Activated CD4-positive, alpha-beta memory T cell treated with anti-CD3 and anti-CD28 coated beads for 36 hours (primary cell): Measurements from ENCODE around the gene PSMG2. TPM values are rescaled to one million over a fixed set of nuclear protein-coding genes. Genes with fewer than 3 reads are reported as not detected.
"Not testable (repeated sequence)": the region's sequence is repeated elsewhere in the genome, so short reads cannot be mapped to it uniquely, and the experiment has no call there.

Experiments used
- CTCF ChIA-PET: fragments of 350-600 bp; sonication (Branson Sonifier 250); formaldehyde crosslinking; loops from one replicate; lab custom pipeline; 2021; ENCODE audit warnings: antibody characterized with exemption, inconsistent platforms; lab: Charles Lee
- POLR2A ChIA-PET: fragments of 350-600 bp; sonication (Branson Sonifier 250); formaldehyde crosslinking; loops from one replicate; lab custom pipeline; 2021; ENCODE audit warnings: antibody characterized with exemption; lab: Charles Lee
- DNase-seq: peaks from one replicate; pipeline ENCODE4 v3.0.0-alpha.2; 2020
- H3K27ac Mint-ChIP-seq: one replicate; pipeline ENCODE4 v1.8.0; 2021; ENCODE audit warnings: mixed read lengths
- H3K27me3 Mint-ChIP-seq: one replicate; pipeline ENCODE4 v1.8.0; 2021; ENCODE audit warnings: mixed read lengths
- H3K36me3 Mint-ChIP-seq: one replicate; pipeline ENCODE4 v1.8.0; 2021; ENCODE audit warnings: mixed read lengths
- H3K4me1 Mint-ChIP-seq: one replicate; pipeline ENCODE4 v1.8.0; 2021; ENCODE audit warnings: low read depth, mixed read lengths
- H3K4me3 Mint-ChIP-seq: one replicate; pipeline ENCODE4 v1.8.0; 2021; ENCODE audit warnings: mild to moderate bottlenecking, mixed read lengths
- H3K9me3 Mint-ChIP-seq: one replicate; pipeline ENCODE4 v1.8.0; 2021; ENCODE audit warnings: mixed read lengths
- intact Hi-C: fragments of 100-400 bp; cut with micrococcal nuclease; formaldehyde crosslinking; loops from one replicate; pipeline ENCODE4 v1.15.1; 2023
- total RNA-seq, 2 experiments: library from RNA; stranded (reverse); gene quantifications; one replicate each; pipeline ENCODE4 v1.2.3, GENCODE V29; 2021

The PSMG2 gene
- total RNA-seq, 2 experiments from 2014 or later: 112 to 119 TPM

- POLR2A ChIA-PET: no interaction called here
- Mint-ChIP-seq H3K27me3 (no peaks in the 10 kb centered on the region), H3K4me1 (peaks cover 11% of the 10 kb centered on the region), H3K27ac (no peak overlapping the region), H3K9me3 (no peaks in the 10 kb centered on the region), H3K36me3 (no peaks in the 10 kb centered on the region), H3K4me3 (no peak overlapping the region)
- intact Hi-C loops: no loop called here
- CTCF ChIA-PET: interaction anchor here (0.9 to 1.2 kb wide), 2 partner anchors 11 to 184 kb away, joined by 5 to 6 read pairs; no protein-coding TSS in a partner anchor
- DNase-seq: peak; percentile 44
Measured at GRCh38 chr18:12750076-12750714, 47.4 kb downstream of the PSMG2 start.

- H3K36me3 Mint-ChIP-seq: no peaks in the 10 kb centered on the region
- ChIA-PET POLR2A (no interaction called here), CTCF (no interaction called here)
- no peak for DNase-seq
- peaks cover 11% of the 10 kb centered on the region for H3K4me1 Mint-ChIP-seq
- H3K4me3 Mint-ChIP-seq: no peak overlapping the region
- H3K27me3 Mint-ChIP-seq: no peaks in the 10 kb centered on the region
- no peaks in the 10 kb centered on the region for H3K9me3 Mint-ChIP-seq
- H3K27ac Mint-ChIP-seq: no peak overlapping the region
- intact Hi-C loops: no loop called here
Measured at GRCh38 chr18:12750715-12751502, 48.1 kb downstream of the PSMG2 start.

- no peak for DNase-seq
- Mint-ChIP-seq H3K36me3 (no peaks in the 10 kb centered on the region), H3K27ac (no peak overlapping the region), H3K27me3 (no peaks in the 10 kb centered on the region), H3K4me3 (no peak overlapping the region), H3K9me3 (no peaks in the 10 kb centered on the region), H3K4me1 (peaks cover 11% of the 10 kb centered on the region)
- ChIA-PET CTCF (no interaction called here), POLR2A (no interaction called here)
- intact Hi-C loops: no loop called here
Measured at GRCh38 chr18:12751503-12751884, 48.7 kb downstream of the PSMG2 start.

- H3K4me1 Mint-ChIP-seq: peaks cover 11% of the 10 kb centered on the region
- ChIA-PET POLR2A (no interaction called here), CTCF (no interaction called here)
- intact Hi-C loops: no loop called here
- no peaks in the 10 kb centered on the region for H3K27me3 Mint-ChIP-seq
- H3K36me3 Mint-ChIP-seq: no peaks in the 10 kb centered on the region
- no peaks in the 10 kb centered on the region for H3K9me3 Mint-ChIP-seq
- H3K27ac Mint-ChIP-seq: no peak overlapping the region
- no peak overlapping the region for H3K4me3 Mint-ChIP-seq
- no peak for DNase-seq
Measured at GRCh38 chr18:12751891-12752290, 49.0 kb downstream of the PSMG2 start.

- ChIA-PET POLR2A (no interaction called here), CTCF (interaction anchor here (2.3 kb wide), 1 partner anchor 180 kb away, joined by 6 read pairs; no protein-coding TSS in a partner anchor)
- Mint-ChIP-seq H3K9me3 (no peaks in the 10 kb centered on the region), H3K27ac (no peak overlapping the region), H3K27me3 (no peaks in the 10 kb centered on the region), H3K4me3 (no peak overlapping the region), H3K4me1 (peaks cover 11% of the 10 kb centered on the region), H3K36me3 (no peaks in the 10 kb centered on the region)
- DNase-seq: no peak
- intact Hi-C loops: no loop called here
Measured at GRCh38 chr18:12754511-12754910, 51.7 kb downstream of the PSMG2 start.

- H3K4me1 Mint-ChIP-seq, intact Hi-C loops, CTCF ChIA-PET, H3K4me3 Mint-ChIP-seq, H3K27me3 Mint-ChIP-seq, H3K36me3 Mint-ChIP-seq, DNase-seq, H3K27ac Mint-ChIP-seq, H3K9me3 Mint-ChIP-seq, POLR2A ChIA-PET: not testable (repeated sequence)
Measured at GRCh38 chr18:12755606-12756005, 52.8 kb downstream of the PSMG2 start.

GRCh38 chr18:12756619-12757239, 53.9 kb downstream of the PSMG2 start:
- intact Hi-C loops, H3K4me1 Mint-ChIP-seq, POLR2A ChIA-PET, H3K4me3 Mint-ChIP-seq, CTCF ChIA-PET, H3K27me3 Mint-ChIP-seq, DNase-seq, H3K36me3 Mint-ChIP-seq, H3K27ac Mint-ChIP-seq, H3K9me3 Mint-ChIP-seq: not testable (repeated sequence)

GRCh38 chr18:12758566-12758965, 55.7 kb downstream of the PSMG2 start:
- H3K4me3 Mint-ChIP-seq, H3K4me1 Mint-ChIP-seq, H3K27ac Mint-ChIP-seq, intact Hi-C loops, CTCF ChIA-PET, H3K9me3 Mint-ChIP-seq, H3K36me3 Mint-ChIP-seq, POLR2A ChIA-PET, DNase-seq, H3K27me3 Mint-ChIP-seq: not testable (repeated sequence)

GRCh38 chr18:12765126-12765525, 62.3 kb downstream of the PSMG2 start:
- no peak for DNase-seq
- intact Hi-C loops: no loop called here
- no peaks in the 10 kb centered on the region for H3K36me3 Mint-ChIP-seq
- no peaks in the 10 kb centered on the region for H3K4me1 Mint-ChIP-seq
- ChIA-PET POLR2A (no interaction called here), CTCF (interaction anchor here (0.9 kb wide), 1 partner anchor 27 kb away, joined by 3 read pairs; no protein-coding TSS in a partner anchor)
- no peak overlapping the region for H3K27ac Mint-ChIP-seq
- no peak overlapping the region for H3K4me3 Mint-ChIP-seq
- no peaks in the 10 kb centered on the region for H3K9me3 Mint-ChIP-seq
- no peaks in the 10 kb centered on the region for H3K27me3 Mint-ChIP-seq

- Mint-ChIP-seq H3K4me1 (no peaks in the 10 kb centered on the region), H3K27ac (no peak overlapping the region), H3K27me3 (no peaks in the 10 kb centered on the region), H3K36me3 (no peaks in the 10 kb centered on the region), H3K9me3 (no peaks in the 10 kb centered on the region), H3K4me3 (no peak overlapping the region)
- no peak for DNase-seq
- CTCF ChIA-PET: no interaction called here
- POLR2A ChIA-PET: no interaction called here
- intact Hi-C loops: no loop called here
Measured at GRCh38 chr18:12765586-12765985, 62.7 kb downstream of the PSMG2 start.

- no peaks in the 10 kb centered on the region for H3K27me3 Mint-ChIP-seq
Measured at GRCh38 chr18:12766986-12767433, 64.2 kb downstream of the PSMG2 start.

GRCh38 chr18:12767580-12768155, 64.8 kb downstream of the PSMG2 start:
- H3K9me3 Mint-ChIP-seq: no peaks in the 10 kb centered on the region
- H3K27me3 Mint-ChIP-seq: no peaks in the 10 kb centered on the region
- intact Hi-C loops: no loop called here
- ChIA-PET POLR2A (no interaction called here), CTCF (no interaction called here)
- no peak overlapping the region for H3K4me3 Mint-ChIP-seq
- H3K27ac Mint-ChIP-seq: no peak overlapping the region
- H3K36me3 Mint-ChIP-seq: no peaks in the 10 kb centered on the region
- DNase-seq: no peak
- no peaks in the 10 kb centered on the region for H3K4me1 Mint-ChIP-seq

More at GRCh38 chr18:12766986-12767433, 64.2 kb downstream of the PSMG2 start:
- Mint-ChIP-seq H3K4me1 (no peaks in the 10 kb centered on the region), H3K9me3 (no peaks in the 10 kb centered on the region), H3K4me3 (no peak overlapping the region), H3K27ac (no peak overlapping the region), H3K36me3 (no peaks in the 10 kb centered on the region)
- CTCF ChIA-PET: no interaction called here
- POLR2A ChIA-PET: no interaction called here
- intact Hi-C loops: no loop called here
- no peak for DNase-seq
